PC-3 (cell line): ENCODE data around the gene EFEMP1.

ENCODE experiments used
- EZH2 ChIP-seq: fragments of 300-600 bp; sonication (generic); IDR thresholded peaks from one replicate; pipeline ENCODE4 v1.6.1; 2017; ENCODE audit warnings: antibody characterized with exemption, mild to moderate bottlenecking, low read length; ENCODE audit not compliant: unreplicated experiment
- TF ChIP-seq, protein P1 (sequence below): fragments of 300-600 bp; sonication (generic); conservative IDR thresholded peaks from 2 replicates; pipeline ENCODE4 v1.5.1; 2017; ENCODE audit warnings: antibody characterized with exemption, low read depth, mild to moderate bottlenecking, low read length

DNA sequence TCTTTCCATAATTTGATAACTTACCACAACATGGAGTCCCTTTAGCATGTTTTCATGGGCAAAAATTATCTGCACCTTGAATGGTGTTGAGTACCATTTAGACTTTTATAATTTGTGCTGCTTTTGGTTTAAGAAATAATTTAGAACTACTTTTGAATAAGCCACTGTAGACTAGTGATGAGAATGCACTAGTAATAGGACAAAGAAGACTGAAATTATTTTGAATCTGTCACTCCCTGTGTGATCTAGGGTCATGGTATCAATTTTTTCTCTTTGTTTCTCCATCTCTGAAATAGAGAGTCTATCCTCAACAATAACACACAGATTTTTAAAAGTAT, 37.7 kb downstream of the EFEMP1 start:
- TF ChIP-seq, protein P1, sequence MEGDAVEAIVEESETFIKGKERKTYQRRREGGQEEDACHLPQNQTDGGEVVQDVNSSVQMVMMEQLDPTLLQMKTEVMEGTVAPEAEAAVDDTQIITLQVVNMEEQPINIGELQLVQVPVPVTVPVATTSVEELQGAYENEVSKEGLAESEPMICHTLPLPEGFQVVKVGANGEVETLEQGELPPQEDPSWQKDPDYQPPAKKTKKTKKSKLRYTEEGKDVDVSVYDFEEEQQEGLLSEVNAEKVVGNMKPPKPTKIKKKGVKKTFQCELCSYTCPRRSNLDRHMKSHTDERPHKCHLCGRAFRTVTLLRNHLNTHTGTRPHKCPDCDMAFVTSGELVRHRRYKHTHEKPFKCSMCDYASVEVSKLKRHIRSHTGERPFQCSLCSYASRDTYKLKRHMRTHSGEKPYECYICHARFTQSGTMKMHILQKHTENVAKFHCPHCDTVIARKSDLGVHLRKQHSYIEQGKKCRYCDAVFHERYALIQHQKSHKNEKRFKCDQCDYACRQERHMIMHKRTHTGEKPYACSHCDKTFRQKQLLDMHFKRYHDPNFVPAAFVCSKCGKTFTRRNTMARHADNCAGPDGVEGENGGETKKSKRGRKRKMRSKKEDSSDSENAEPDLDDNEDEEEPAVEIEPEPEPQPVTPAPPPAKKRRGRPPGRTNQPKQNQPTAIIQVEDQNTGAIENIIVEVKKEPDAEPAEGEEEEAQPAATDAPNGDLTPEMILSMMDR: no peak
- TF ChIP-seq EZH2: no peak
